Prostate gland (tissue), 2 donors: Measurements from ENCODE around the gene ITFG2.

Experiments
- POLR2A ChIP-seq: fragments of 450-650 bp; IDR thresholded peaks from one replicate; pipeline ENCODE4 v1.6.1; 2016; ENCODE audit warnings: antibody characterized with exemption, mild to moderate bottlenecking
- POLR2AphosphoS5 ChIP-seq: sonication (generic); formaldehyde crosslinking; IDR thresholded peaks from one replicate; pipeline ENCODE4 v1.6.1; 2017; ENCODE audit warnings: antibody characterized with exemption
- TF ChIP-seq, protein P1 (sequence below), 4 experiments: fragments of 200-600 bp in 2 of 4; fragments of 450-650 bp in 2 of 4; sonication (generic) in 2 of 4; IDR thresholded peaks; 1 replicate in 3 of 4; 2 replicates in 1 of 4; pipeline ENCODE4 v1.5.1; 2016 to 2019; ENCODE audit warnings: antibody characterized with exemption in 4 of 4, mild to moderate bottlenecking in 2 of 4, moderate library complexity in 2 of 4

DNA sequence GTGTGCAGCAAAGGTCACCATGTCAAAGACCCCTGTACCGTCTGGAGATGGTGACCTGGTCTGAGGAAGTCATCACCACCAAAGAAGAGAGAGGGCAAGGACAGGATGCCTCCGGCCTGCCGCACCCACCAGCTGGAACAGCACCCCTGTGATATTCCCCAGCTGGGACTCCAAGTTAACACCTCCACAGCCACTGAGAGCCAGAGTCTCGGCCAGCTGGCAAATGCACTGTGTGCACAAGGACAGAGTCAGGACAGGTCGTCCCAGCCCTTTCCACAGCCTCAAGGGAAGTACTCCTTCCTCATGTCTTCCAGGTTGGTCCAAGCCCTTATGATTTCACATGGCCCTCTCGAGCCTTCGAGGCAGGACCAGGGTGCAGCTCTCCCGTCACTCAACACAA is 37.0 kb upstream of the ITFG2 start:
- TF ChIP-seq, protein P1, sequence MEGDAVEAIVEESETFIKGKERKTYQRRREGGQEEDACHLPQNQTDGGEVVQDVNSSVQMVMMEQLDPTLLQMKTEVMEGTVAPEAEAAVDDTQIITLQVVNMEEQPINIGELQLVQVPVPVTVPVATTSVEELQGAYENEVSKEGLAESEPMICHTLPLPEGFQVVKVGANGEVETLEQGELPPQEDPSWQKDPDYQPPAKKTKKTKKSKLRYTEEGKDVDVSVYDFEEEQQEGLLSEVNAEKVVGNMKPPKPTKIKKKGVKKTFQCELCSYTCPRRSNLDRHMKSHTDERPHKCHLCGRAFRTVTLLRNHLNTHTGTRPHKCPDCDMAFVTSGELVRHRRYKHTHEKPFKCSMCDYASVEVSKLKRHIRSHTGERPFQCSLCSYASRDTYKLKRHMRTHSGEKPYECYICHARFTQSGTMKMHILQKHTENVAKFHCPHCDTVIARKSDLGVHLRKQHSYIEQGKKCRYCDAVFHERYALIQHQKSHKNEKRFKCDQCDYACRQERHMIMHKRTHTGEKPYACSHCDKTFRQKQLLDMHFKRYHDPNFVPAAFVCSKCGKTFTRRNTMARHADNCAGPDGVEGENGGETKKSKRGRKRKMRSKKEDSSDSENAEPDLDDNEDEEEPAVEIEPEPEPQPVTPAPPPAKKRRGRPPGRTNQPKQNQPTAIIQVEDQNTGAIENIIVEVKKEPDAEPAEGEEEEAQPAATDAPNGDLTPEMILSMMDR (IDR thresholded peaks at IDR 0.05): no peak
- TF ChIP-seq POLR2A: no peak
- peak; percentile 28 for TF ChIP-seq POLR2AphosphoS5
